GM12892 (cell line): Measurements from ENCODE around the gene TCTN2.

ENCODE experiments used
- DNase-seq: peaks from one replicate; pipeline ENCODE4 v3.0.0; 2011; ENCODE audit not compliant: insufficient read length
- FAIRE-seq: peaks from 2 replicates; lab custom pipeline; 2011; peaks lifted over from hg19 to GRCh38; lab: Jason Lieb, UNC
- POLR2A ChIP-seq: IDR thresholded peaks from 2 replicates; pipeline ENCODE4 v1.6.1; 2011; ENCODE audit warnings: low read depth, low read length, control low read depth
- POLR2AphosphoS5 ChIP-seq: IDR thresholded peaks from 2 replicates; pipeline ENCODE4 v1.6.1; 2011; ENCODE audit warnings: low read depth, low read length, control low read depth
- TAF1 ChIP-seq: IDR thresholded peaks from 2 replicates; pipeline ENCODE4 v1.6.1; 2011; ENCODE audit warnings: low read depth, mild to moderate bottlenecking, control low read depth, low read length, borderline replicate concordance

Gene TCTN2

GRCh38 chr12:123659996-123660727 is 10.8 kb upstream of the TCTN2 start:
- no peak for FAIRE-seq
- no peak for TF ChIP-seq POLR2AphosphoS5
- no peak for TF ChIP-seq TAF1
- no peak for TF ChIP-seq POLR2A
- no peak for DNase-seq

GRCh38 chr12:123667771-123668170 is 3.1 kb upstream of the TCTN2 start:
- TF ChIP-seq TAF1 (no peak), POLR2AphosphoS5 (no peak), POLR2A (no peak)
- no peak for DNase-seq
- FAIRE-seq, result no peak

GRCh38 chr12:123671876-123672275 is 963 bp downstream of the TCTN2 start:
- FAIRE-seq (no peak), DNase-seq (no peak)
- TF ChIP-seq POLR2A, result no peak
- TF ChIP-seq POLR2AphosphoS5, result no peak

GRCh38 chr12:123675436-123675835 is 4.5 kb downstream of the TCTN2 start:
- TF ChIP-seq POLR2A (no peak), POLR2AphosphoS5 (no peak), TAF1 (no peak)
- FAIRE-seq, result no peak
- no peak for DNase-seq

- DNase-seq (no peak), FAIRE-seq (no peak)
- TF ChIP-seq POLR2AphosphoS5 (no peak), TAF1 (no peak), POLR2A (no peak)
Observed at GRCh38 chr12:123676616-123677320, 5.9 kb downstream of the TCTN2 start.

- FAIRE-seq (no peak), DNase-seq (no peak)
- TF ChIP-seq POLR2AphosphoS5, result no peak
- TF ChIP-seq TAF1, result no peak
- no peak for TF ChIP-seq POLR2A
Observed at GRCh38 chr12:123678981-123679380, 8.1 kb downstream of the TCTN2 start.

- no peak for TF ChIP-seq POLR2AphosphoS5
- no peak for DNase-seq
- FAIRE-seq, result peak; percentile 73
Observed at GRCh38 chr12:123681605-123682004, 10.7 kb downstream of the TCTN2 start.

GRCh38 chr12:123683964-123684363 is 13.1 kb downstream of the TCTN2 start:
- TF ChIP-seq POLR2AphosphoS5 (no peak), TAF1 (no peak), POLR2A (no peak)
- FAIRE-seq (no peak), DNase-seq (no peak)

- no peak for FAIRE-seq
- TF ChIP-seq TAF1 (no peak), POLR2AphosphoS5 (no peak), POLR2A (no peak)
Observed at GRCh38 chr12:123686636-123687190, 15.8 kb downstream of the TCTN2 start.

GRCh38 chr12:123690191-123690840 is 19.4 kb downstream of the TCTN2 start:
- TF ChIP-seq POLR2AphosphoS5 (no peak), TAF1 (no peak), POLR2A (no peak)
- FAIRE-seq (no peak), DNase-seq (no peak)

More at GRCh38 chr12:123686636-123687190, 15.8 kb downstream of the TCTN2 start:
- no peak for DNase-seq

- FAIRE-seq (no peak), DNase-seq (no peak)
- TF ChIP-seq POLR2A (no peak), TAF1 (no peak), POLR2AphosphoS5 (no peak)
Observed at GRCh38 chr12:123696207-123696606, 25.3 kb downstream of the TCTN2 start.
